ENCODE results near the gene PKIG.
"Not testable (repeated sequence)": the region's sequence is repeated elsewhere in the genome, so short reads cannot be mapped to it uniquely, and the experiment has no call there.

The PKIG gene

GRCh38 chr20:44582311-44583025 lies at the start of gene PKIG:
PKIG (plus strand) TSS chr20:44582579; CDS start chr20:44614557, 31,978 bp downstream.
- no peak for DNase-seq

- no peak for DNase-seq
Measured at GRCh38 chr20:44532981-44533331, 49.4 kb upstream of the PKIG start.

GRCh38 chr20:44533928-44534327 lies 48.5 kb upstream of the PKIG start:
- no peak for DNase-seq

GRCh38 chr20:44536175-44536574 lies 46.2 kb upstream of the PKIG start:
- DNase-seq = no peak

GRCh38 chr20:44537993-44538392 lies 44.4 kb upstream of the PKIG start:
- DNase-seq = no peak

GRCh38 chr20:44540834-44541233 lies 41.5 kb upstream of the PKIG start:
- no peak for DNase-seq

- no peak for DNase-seq
Measured at GRCh38 chr20:44541992-44542391, 40.4 kb upstream of the PKIG start.

GRCh38 chr20:44542890-44543289 lies 39.5 kb upstream of the PKIG start:
- DNase-seq = no peak

- DNase-seq = no peak
Measured at GRCh38 chr20:44543358-44543757, 39.0 kb upstream of the PKIG start.

GRCh38 chr20:44544263-44544662 lies 38.1 kb upstream of the PKIG start:
- DNase-seq = no peak

- DNase-seq = no peak
Measured at GRCh38 chr20:44547419-44547818, 35.0 kb upstream of the PKIG start.

- DNase-seq = no peak
Measured at GRCh38 chr20:44549123-44549522, 33.3 kb upstream of the PKIG start.

GRCh38 chr20:44552050-44552449 lies 30.3 kb upstream of the PKIG start:
- DNase-seq = no peak

GRCh38 chr20:44552568-44552949 lies 29.8 kb upstream of the PKIG start:
- no peak for DNase-seq

- no peak for DNase-seq
Measured at GRCh38 chr20:44552950-44553908, 29.1 kb upstream of the PKIG start.

GRCh38 chr20:44559302-44559701 lies 23.1 kb upstream of the PKIG start:
- no peak for DNase-seq

GRCh38 chr20:44560229-44560628 lies 22.1 kb upstream of the PKIG start:
- DNase-seq = no peak

GRCh38 chr20:44560818-44561217 lies 21.6 kb upstream of the PKIG start:
- not testable (repeated sequence) for DNase-seq

GRCh38 chr20:44561876-44562275 lies 20.5 kb upstream of the PKIG start:
- DNase-seq = no peak

- no peak for DNase-seq
Measured at GRCh38 chr20:44566018-44566417, 16.4 kb upstream of the PKIG start.

GRCh38 chr20:44566811-44567210 lies 15.6 kb upstream of the PKIG start:
- no peak for DNase-seq

GRCh38 chr20:44570367-44570766 lies 12.0 kb upstream of the PKIG start:
- no peak for DNase-seq

GRCh38 chr20:44571362-44571988 lies 10.9 kb upstream of the PKIG start:
- no peak for DNase-seq

All from stimulated activated CD4-positive, alpha-beta T cell treated with anti-CD3 and anti-CD28 coated beads, Interleukin-2, amount 100 ng/mL, for 24 hours (primary cell).